Measurements from ENCODE around the gene UBASH3B.

Gene UBASH3B

GRCh38 chr11:122734848-122735496, 79.5 kb downstream of the UBASH3B start:
- DNase-seq = no peak

GRCh38 chr11:122737951-122738693, 82.6 kb downstream of the UBASH3B start:
- DNase-seq = no peak

GRCh38 chr11:122741613-122742300, 86.2 kb downstream of the UBASH3B start:
- no peak for DNase-seq

GRCh38 chr11:122742301-122743018, 86.9 kb downstream of the UBASH3B start:
- DNase-seq = no peak

GRCh38 chr11:122743097-122743741, 87.7 kb downstream of the UBASH3B start:
- DNase-seq = no peak

- DNase-seq = peak; percentile 88
These were observed 88.4 kb downstream of the UBASH3B start for GRCh38 chr11:122743949-122744348.

- DNase-seq = no peak
These were observed 88.8 kb downstream of the UBASH3B start for GRCh38 chr11:122744357-122744756.

GRCh38 chr11:122745111-122745510, 89.6 kb downstream of the UBASH3B start:
- DNase-seq = no peak

- peak; percentile 82 for DNase-seq
These were observed 90.5 kb downstream of the UBASH3B start for GRCh38 chr11:122746050-122746478.

GRCh38 chr11:122746611-122747244, 91.2 kb downstream of the UBASH3B start:
- no peak for DNase-seq

GRCh38 chr11:122747351-122747781, 91.8 kb downstream of the UBASH3B start:
- DNase-seq = no peak

GRCh38 chr11:122749005-122749687, 93.6 kb downstream of the UBASH3B start:
- peak; percentile 78 for DNase-seq

- DNase-seq = no peak
These were observed 94.5 kb downstream of the UBASH3B start for GRCh38 chr11:122750049-122750448.

GRCh38 chr11:122751292-122752070, 96.0 kb downstream of the UBASH3B start:
- no peak for DNase-seq

GRCh38 chr11:122754028-122754427, 98.5 kb downstream of the UBASH3B start:
- DNase-seq = no peak

- peak; percentile 26 for DNase-seq
These were observed 99.2 kb downstream of the UBASH3B start for GRCh38 chr11:122754553-122755322.

GRCh38 chr11:122755409-122755808, 99.9 kb downstream of the UBASH3B start:
- DNase-seq = no peak

GRCh38 chr11:122755941-122756340, 100.4 kb downstream of the UBASH3B start:
- no peak for DNase-seq

- DNase-seq = no peak
These were observed 100.9 kb downstream of the UBASH3B start for GRCh38 chr11:122756417-122756816.

GRCh38 chr11:122757201-122757600, 101.7 kb downstream of the UBASH3B start:
- DNase-seq = no peak

Data from stimulated activated CD4-positive, alpha-beta T cell treated with anti-CD3 and anti-CD28 coated beads, Interleukin-1b, Interleukin-23, amount 100 ng/mL, for 48 hours (primary cell).